ENCODE results near the gene DLGAP1. TPM values are rescaled to one million over a fixed set of nuclear protein-coding genes. Genes with fewer than 3 reads are reported as not detected.

DLGAP1 gene
- total and polyA plus RNA-seq, 2 experiments from 2014 or later, result 3.1 to 6.5 TPM

GRCh38 chr18:4270988-4271387 is 184.1 kb downstream of the DLGAP1 start:
- H2AFZ ChIP-seq, result no peak overlapping the region
- no peaks in the 10 kb centered on the region for H3K4me1 ChIP-seq (ENCODE audit: insufficient read depth)
- no peaks in the 10 kb centered on the region for H3K27me3 ChIP-seq
- H3K36me3 ChIP-seq (replicated peaks; ENCODE audit: insufficient read depth, low read depth), result no peaks in the 10 kb centered on the region
- no peaks in the 10 kb centered on the region for H3K9me3 ChIP-seq (ENCODE audit: low read depth)
- no peaks in the 10 kb centered on the region for H4K20me1 ChIP-seq (ENCODE audit: insufficient read depth, poor library complexity, severe bottlenecking)
- no peaks in the 10 kb centered on the region for H3K9me2 ChIP-seq (replicated peaks; ENCODE audit: insufficient read depth)
- no peak overlapping the region for H3K4me3 ChIP-seq
- DNase-seq (ENCODE audit: low spot score), result no peak
- 77% methylated on average over 2 of the region's 2 CpGs for WGBS (ENCODE audit: low lambda C conversion rate, missing lambda C conversion rate)
- TF ChIP-seq CTCF (IDR thresholded peaks at IDR 0.05; ENCODE audit: poor library complexity) (no peak), EZH2phosphoT487 (IDR thresholded peaks at IDR 0.05; ENCODE audit: low read depth, severe bottlenecking, unreplicated experiment) (no peak), EZH2 (IDR thresholded peaks at IDR 0.05; ENCODE audit: borderline replicate concordance) (no peak)
- H3K27ac ChIP-seq, result no peak overlapping the region
- H3K79me2 ChIP-seq, result no peaks in the 10 kb centered on the region
- H3K4me2 ChIP-seq, result no peak overlapping the region

GRCh38 chr18:4270016-4270415 is 185.1 kb downstream of the DLGAP1 start:
- H4K20me1 ChIP-seq (ENCODE audit: insufficient read depth, poor library complexity, severe bottlenecking), result no peaks in the 10 kb centered on the region
- TF ChIP-seq CTCF (IDR thresholded peaks at IDR 0.05; ENCODE audit: poor library complexity) (no peak), EZH2 (IDR thresholded peaks at IDR 0.05; ENCODE audit: borderline replicate concordance) (no peak), EZH2phosphoT487 (IDR thresholded peaks at IDR 0.05; ENCODE audit: low read depth, severe bottlenecking, unreplicated experiment) (no peak)
- no peaks in the 10 kb centered on the region for H3K36me3 ChIP-seq (replicated peaks; ENCODE audit: insufficient read depth, low read depth)
- no peaks in the 10 kb centered on the region for H3K79me2 ChIP-seq
- no peak overlapping the region for H2AFZ ChIP-seq
- no peak for DNase-seq (ENCODE audit: low spot score)
- no peak overlapping the region for H3K27ac ChIP-seq
- H3K4me2 ChIP-seq, result no peak overlapping the region
- H3K9me3 ChIP-seq (ENCODE audit: low read depth), result no peaks in the 10 kb centered on the region
- no peaks in the 10 kb centered on the region for H3K27me3 ChIP-seq
- no peaks in the 10 kb centered on the region for H3K4me1 ChIP-seq (ENCODE audit: insufficient read depth)
- no peak overlapping the region for H3K4me3 ChIP-seq
- 94% methylated on average over 3 of the region's 3 CpGs for WGBS (ENCODE audit: low lambda C conversion rate, missing lambda C conversion rate)
- H3K9me2 ChIP-seq (replicated peaks; ENCODE audit: insufficient read depth), result no peaks in the 10 kb centered on the region

- Histone ChIP-seq H3K9me2 (replicated peaks; ENCODE audit: insufficient read depth) (no peaks in the 10 kb centered on the region), H3K9me3 (ENCODE audit: low read depth) (no peaks in the 10 kb centered on the region), H3K79me2 (no peaks in the 10 kb centered on the region), H3K4me1 (ENCODE audit: insufficient read depth) (no peaks in the 10 kb centered on the region), H2AFZ (no peak overlapping the region), H4K20me1 (ENCODE audit: insufficient read depth, poor library complexity, severe bottlenecking) (no peaks in the 10 kb centered on the region), H3K36me3 (replicated peaks; ENCODE audit: insufficient read depth, low read depth) (no peaks in the 10 kb centered on the region), H3K4me3 (no peak overlapping the region), H3K27ac (no peak overlapping the region), H3K4me2 (no peak overlapping the region), H3K27me3 (no peaks in the 10 kb centered on the region)
- 93% methylated on average over 5 of the region's 5 CpGs for WGBS (ENCODE audit: low lambda C conversion rate, missing lambda C conversion rate)
- TF ChIP-seq CTCF (IDR thresholded peaks at IDR 0.05; ENCODE audit: poor library complexity) (no peak), EZH2 (IDR thresholded peaks at IDR 0.05; ENCODE audit: borderline replicate concordance) (no peak)
- no peak for DNase-seq (ENCODE audit: low spot score)
Measured at GRCh38 chr18:4267641-4268040, 187.5 kb downstream of the DLGAP1 start.

- no peaks in the 10 kb centered on the region for H3K9me3 ChIP-seq (ENCODE audit: low read depth)
- H4K20me1 ChIP-seq (ENCODE audit: insufficient read depth, poor library complexity, severe bottlenecking), result no peaks in the 10 kb centered on the region
- H3K27me3 ChIP-seq, result no peaks in the 10 kb centered on the region
- no peak for DNase-seq (ENCODE audit: low spot score)
- no peaks in the 10 kb centered on the region for H3K9me2 ChIP-seq (replicated peaks; ENCODE audit: insufficient read depth)
- no peak overlapping the region for H2AFZ ChIP-seq
- no peak overlapping the region for H3K27ac ChIP-seq
- no peak overlapping the region for H3K4me2 ChIP-seq
- no peak for TF ChIP-seq CTCF (IDR thresholded peaks at IDR 0.05; ENCODE audit: poor library complexity)
- no peak for TF ChIP-seq EZH2phosphoT487 (IDR thresholded peaks at IDR 0.05; ENCODE audit: low read depth, severe bottlenecking, unreplicated experiment)
- TF ChIP-seq EZH2 (IDR thresholded peaks at IDR 0.05; ENCODE audit: borderline replicate concordance), result no peak
- H3K79me2 ChIP-seq, result no peaks in the 10 kb centered on the region
- no peaks in the 10 kb centered on the region for H3K4me1 ChIP-seq (ENCODE audit: insufficient read depth)
- H3K4me3 ChIP-seq, result no peak overlapping the region
- 78% methylated on average over 4 of the region's 4 CpGs for WGBS (ENCODE audit: low lambda C conversion rate, missing lambda C conversion rate)
- no peaks in the 10 kb centered on the region for H3K36me3 ChIP-seq (replicated peaks; ENCODE audit: insufficient read depth, low read depth)
Measured at GRCh38 chr18:4264347-4264791, 190.7 kb downstream of the DLGAP1 start.
